Astrocyte (in vitro differentiated cells and primary cell): ENCODE measurements around the gene ATXN7L1. TPM values are rescaled to one million over a fixed set of nuclear protein-coding genes. Genes with fewer than 3 reads are reported as not detected.

Experiments
- DNase-seq: peaks from one replicate; pipeline ENCODE4 v3.0.0-alpha.2; 2010; ENCODE audit warnings: low read depth
- FAIRE-seq: peaks from 2 replicates; lab custom pipeline; 2011; peaks lifted over from hg19 to GRCh38; lab: Jason Lieb, UNC
- H2AFZ ChIP-seq: 2 replicates; pipeline ENCODE4 v1.6.0; 2012; ENCODE audit warnings: low read depth, low read length, inconsistent platforms
- H3K27ac ChIP-seq: 2 replicates; pipeline ENCODE4 v1.5.1; 2011; ENCODE audit warnings: low read depth, low read length, inconsistent platforms
- H3K27me3 ChIP-seq: 2 replicates; pipeline ENCODE4 v1.6.0; 2011; ENCODE audit warnings: low read length, inconsistent platforms; ENCODE audit not compliant: insufficient read depth
- H3K36me3 ChIP-seq: 2 replicates; pipeline ENCODE4 v1.5.1; 2011; ENCODE audit warnings: low read length, inconsistent platforms; ENCODE audit not compliant: insufficient read depth
- H3K4me1 ChIP-seq: 2 replicates; pipeline ENCODE4 v1.5.1; 2011; ENCODE audit warnings: low read length, inconsistent platforms; ENCODE audit not compliant: insufficient read depth
- H3K4me2 ChIP-seq: 2 replicates; pipeline ENCODE4 v1.6.0; 2012; ENCODE audit warnings: low read length, inconsistent platforms
- H3K4me3 ChIP-seq: 2 replicates; pipeline ENCODE4 v1.5.1; 2011; ENCODE audit warnings: low read depth, mild to moderate bottlenecking, low read length, inconsistent platforms; ENCODE audit not compliant: insufficient read depth
- H3K79me2 ChIP-seq: 2 replicates; pipeline ENCODE4 v1.6.0; 2012; ENCODE audit warnings: mild to moderate bottlenecking, low read length, inconsistent platforms; ENCODE audit not compliant: insufficient read depth
- H3K9ac ChIP-seq: 2 replicates; pipeline ENCODE4 v1.6.0; 2012; ENCODE audit warnings: mild to moderate bottlenecking, low read length, inconsistent platforms
- H3K9me3 ChIP-seq: 2 replicates; pipeline ENCODE4 v1.5.1; 2012; ENCODE audit warnings: low read depth, mild to moderate bottlenecking, low read length, inconsistent platforms; ENCODE audit not compliant: insufficient read depth
- H4K20me1 ChIP-seq: 2 replicates; pipeline ENCODE4 v1.6.0; 2012; ENCODE audit warnings: low read length, inconsistent platforms; ENCODE audit not compliant: insufficient read depth
- H3K27ac Mint-ChIP-seq: one replicate; pipeline ENCODE4 v1.8.0; 2021; ENCODE audit warnings: mild to moderate bottlenecking, mixed read lengths; ENCODE audit not compliant: unreplicated experiment
- H3K27me3 Mint-ChIP-seq: one replicate; pipeline ENCODE4 v1.8.0; 2021; ENCODE audit warnings: low read depth, mixed read lengths; ENCODE audit not compliant: unreplicated experiment
- H3K36me3 Mint-ChIP-seq: one replicate; pipeline ENCODE4 v1.8.0; 2021; ENCODE audit warnings: low read depth, mixed read lengths; ENCODE audit not compliant: unreplicated experiment
- H3K4me1 Mint-ChIP-seq: one replicate; pipeline ENCODE4 v1.8.0; 2021; ENCODE audit warnings: low read depth, mixed read lengths; ENCODE audit not compliant: unreplicated experiment
- H3K4me3 Mint-ChIP-seq: one replicate; pipeline ENCODE4 v1.8.0; 2021; ENCODE audit warnings: mild to moderate bottlenecking, moderate library complexity, mixed read lengths; ENCODE audit not compliant: unreplicated experiment
- H3K9me3 Mint-ChIP-seq: one replicate; pipeline ENCODE4 v1.8.0; 2021; ENCODE audit warnings: mild to moderate bottlenecking, mixed read lengths; ENCODE audit not compliant: unreplicated experiment
- EZH2 ChIP-seq: IDR thresholded peaks from 2 replicates; pipeline ENCODE4 v1.6.1; 2012; ENCODE audit warnings: mild to moderate bottlenecking, low read length, inconsistent platforms; ENCODE audit not compliant: insufficient read depth
- total RNA-seq: library from RNA; stranded (reverse); gene quantifications from 2 replicates; pipeline ENCODE4 v1.2.1, GENCODE V29; 2021
- TF ChIP-seq, protein P1 (sequence below): IDR thresholded peaks from 2 replicates; pipeline ENCODE4 v1.5.1; 2011; ENCODE audit warnings: low read depth, mild to moderate bottlenecking, inconsistent platforms, low read length, moderate library complexity; ENCODE audit not compliant: insufficient read depth

The ATXN7L1 gene
- total RNA-seq, 1 donor from 2014 or later, result 7.6 TPM

DNA sequence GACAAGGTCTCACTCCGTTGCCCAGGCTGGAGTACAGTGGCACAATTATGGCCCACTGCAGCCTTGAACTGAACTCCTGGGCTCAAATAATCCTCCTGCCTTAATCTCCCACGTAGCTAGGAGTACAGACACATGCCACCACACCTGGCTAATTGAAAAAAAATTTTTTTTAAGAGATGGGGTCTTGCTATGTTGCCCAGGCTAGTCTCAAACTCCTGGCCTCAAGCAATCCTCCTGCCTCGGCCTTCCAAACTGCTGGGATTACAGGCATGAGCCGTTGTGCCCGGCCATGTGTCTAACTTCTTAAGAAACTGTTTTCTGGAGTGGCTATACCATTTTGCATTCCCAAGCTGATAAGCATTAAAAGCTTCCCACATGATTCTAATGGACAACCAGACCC lies 285.6 kb downstream of the ATXN7L1 start:
- no peak overlapping the region for H3K27ac Mint-ChIP-seq
- no peaks in the 10 kb centered on the region for H3K36me3 ChIP-seq
- H3K27me3 Mint-ChIP-seq, result no peaks in the 10 kb centered on the region
- no peak overlapping the region for H3K27ac ChIP-seq
- no peaks in the 10 kb centered on the region for H3K36me3 Mint-ChIP-seq
- no peaks in the 10 kb centered on the region for H4K20me1 ChIP-seq
- no peak overlapping the region for H2AFZ ChIP-seq
- no peak overlapping the region for H3K4me2 ChIP-seq
- H3K27me3 ChIP-seq, result no peaks in the 10 kb centered on the region
- DNase-seq, result no peak
- H3K9ac ChIP-seq, result no peak overlapping the region
- no peak overlapping the region for H3K4me3 ChIP-seq
- H3K4me3 Mint-ChIP-seq, result no peak overlapping the region
- no peak for TF ChIP-seq EZH2
- TF ChIP-seq, protein P1, sequence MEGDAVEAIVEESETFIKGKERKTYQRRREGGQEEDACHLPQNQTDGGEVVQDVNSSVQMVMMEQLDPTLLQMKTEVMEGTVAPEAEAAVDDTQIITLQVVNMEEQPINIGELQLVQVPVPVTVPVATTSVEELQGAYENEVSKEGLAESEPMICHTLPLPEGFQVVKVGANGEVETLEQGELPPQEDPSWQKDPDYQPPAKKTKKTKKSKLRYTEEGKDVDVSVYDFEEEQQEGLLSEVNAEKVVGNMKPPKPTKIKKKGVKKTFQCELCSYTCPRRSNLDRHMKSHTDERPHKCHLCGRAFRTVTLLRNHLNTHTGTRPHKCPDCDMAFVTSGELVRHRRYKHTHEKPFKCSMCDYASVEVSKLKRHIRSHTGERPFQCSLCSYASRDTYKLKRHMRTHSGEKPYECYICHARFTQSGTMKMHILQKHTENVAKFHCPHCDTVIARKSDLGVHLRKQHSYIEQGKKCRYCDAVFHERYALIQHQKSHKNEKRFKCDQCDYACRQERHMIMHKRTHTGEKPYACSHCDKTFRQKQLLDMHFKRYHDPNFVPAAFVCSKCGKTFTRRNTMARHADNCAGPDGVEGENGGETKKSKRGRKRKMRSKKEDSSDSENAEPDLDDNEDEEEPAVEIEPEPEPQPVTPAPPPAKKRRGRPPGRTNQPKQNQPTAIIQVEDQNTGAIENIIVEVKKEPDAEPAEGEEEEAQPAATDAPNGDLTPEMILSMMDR, result no peak
- H3K4me1 Mint-ChIP-seq, result peaks cover 8% of the 10 kb centered on the region
- no peaks in the 10 kb centered on the region for H3K4me1 ChIP-seq
- FAIRE-seq, result no peak
- H3K9me3 ChIP-seq, result no peaks in the 10 kb centered on the region
- no peaks in the 10 kb centered on the region for H3K79me2 ChIP-seq
- H3K9me3 Mint-ChIP-seq, result no peaks in the 10 kb centered on the region

DNA sequence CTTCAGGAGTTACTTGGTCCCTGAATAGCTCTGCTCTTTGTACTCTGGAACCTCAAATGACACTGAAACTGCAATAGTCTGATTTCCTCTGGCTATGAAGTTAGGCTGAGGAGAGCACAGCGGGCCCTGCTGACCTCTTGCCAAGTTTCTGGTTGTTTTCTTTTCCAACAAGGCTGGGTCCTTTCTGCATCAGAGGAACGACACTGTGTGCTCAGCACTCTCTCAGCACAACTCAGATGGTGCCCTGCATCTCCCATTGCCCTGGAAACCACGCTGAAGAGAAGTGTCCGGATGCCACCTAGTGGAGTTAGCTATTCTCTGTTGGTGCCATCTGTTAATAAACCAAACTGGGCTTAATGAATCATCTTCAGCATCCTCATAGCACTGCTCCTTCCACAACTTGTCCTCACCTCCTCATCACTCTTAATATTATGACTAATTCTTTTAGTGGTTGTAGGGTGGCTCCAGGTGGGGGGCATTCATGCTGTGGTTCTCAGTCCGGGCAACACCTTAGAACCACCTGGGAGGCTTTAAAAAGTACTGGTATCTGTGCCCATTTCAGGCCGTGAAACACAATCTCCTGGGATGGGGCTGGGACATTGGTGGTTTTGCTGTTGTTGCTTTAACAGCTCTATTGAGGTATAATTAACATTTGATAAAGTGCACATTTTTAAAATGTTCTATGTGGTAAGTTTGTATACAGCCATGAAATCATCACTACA lies 286.9 kb downstream of the ATXN7L1 start:
- no peaks in the 10 kb centered on the region for H3K36me3 Mint-ChIP-seq
- Histone ChIP-seq H3K27ac (no peak overlapping the region), H3K9me3 (no peaks in the 10 kb centered on the region), H3K27me3 (no peaks in the 10 kb centered on the region), H3K79me2 (no peaks in the 10 kb centered on the region), H3K9ac (no peak overlapping the region), H3K4me2 (no peak overlapping the region), H2AFZ (no peak overlapping the region), H3K4me1 (no peaks in the 10 kb centered on the region), H3K36me3 (no peaks in the 10 kb centered on the region), H3K4me3 (no peak overlapping the region), H4K20me1 (no peaks in the 10 kb centered on the region)
- peaks cover 8% of the 10 kb centered on the region for H3K4me1 Mint-ChIP-seq
- FAIRE-seq (peak; percentile 68), DNase-seq (peak; percentile 46)
- TF ChIP-seq EZH2, result no peak
- TF ChIP-seq, protein P1, result peak; percentile 65
- H3K27ac Mint-ChIP-seq, result peak overlapping the region; percentile 20
- no peaks in the 10 kb centered on the region for H3K27me3 Mint-ChIP-seq
- peaks cover 5% of the 10 kb centered on the region for H3K9me3 Mint-ChIP-seq
- H3K4me3 Mint-ChIP-seq, result no peak overlapping the region

DNA sequence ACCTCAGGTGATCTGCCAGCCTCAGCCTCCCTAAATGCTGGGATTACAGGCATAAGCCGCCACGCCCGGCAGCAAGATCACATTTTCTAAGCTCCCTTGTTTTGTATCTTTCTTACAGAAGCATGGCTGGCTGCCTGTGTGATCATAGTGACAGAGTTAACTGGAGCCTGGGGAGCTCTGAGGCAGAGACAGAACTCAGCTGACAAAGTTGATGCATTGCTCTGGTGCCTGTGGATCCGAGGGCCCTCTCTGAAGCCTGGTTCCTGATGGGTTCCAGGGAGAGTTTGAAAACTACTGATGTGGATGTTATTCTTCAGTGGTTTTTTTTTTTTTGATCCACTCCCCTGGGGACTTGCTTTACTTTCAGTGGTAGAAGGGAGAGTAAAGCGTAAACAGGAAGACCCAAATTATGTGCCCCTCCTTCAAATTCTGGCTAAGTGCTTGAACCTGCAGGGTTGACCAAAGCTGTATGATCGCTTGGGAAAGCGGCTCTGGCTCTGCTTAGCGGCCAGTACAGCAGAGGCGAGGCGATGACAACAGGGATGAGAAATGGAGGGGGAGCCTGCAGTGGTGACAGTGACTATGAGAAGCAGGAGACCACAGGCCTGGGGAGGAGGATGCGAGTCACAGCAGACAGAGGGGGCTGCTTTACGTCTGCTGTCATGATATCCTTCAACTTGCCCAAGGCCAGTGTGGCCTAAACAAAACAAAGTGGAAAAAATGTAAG lies 288.3 kb downstream of the ATXN7L1 start:
- Histone ChIP-seq H3K36me3 (no peaks in the 10 kb centered on the region), H3K4me2 (no peak overlapping the region), H3K9me3 (no peaks in the 10 kb centered on the region), H3K27me3 (no peaks in the 10 kb centered on the region), H3K27ac (no peak overlapping the region), H2AFZ (no peak overlapping the region), H3K4me3 (no peak overlapping the region), H3K9ac (no peak overlapping the region), H3K4me1 (no peaks in the 10 kb centered on the region), H3K79me2 (no peaks in the 10 kb centered on the region), H4K20me1 (no peaks in the 10 kb centered on the region)
- Mint-ChIP-seq H3K4me1 (peaks cover 8% of the 10 kb centered on the region), H3K27me3 (no peaks in the 10 kb centered on the region), H3K27ac (no peak overlapping the region), H3K4me3 (no peak overlapping the region), H3K36me3 (no peaks in the 10 kb centered on the region), H3K9me3 (peaks cover 10% of the 10 kb centered on the region)
- no peak for DNase-seq
- FAIRE-seq, result no peak
- no peak for TF ChIP-seq EZH2
- TF ChIP-seq, protein P1, result no peak
